Measurements from ENCODE around the gene SIGLEC6.

Gene SIGLEC6

DNA sequence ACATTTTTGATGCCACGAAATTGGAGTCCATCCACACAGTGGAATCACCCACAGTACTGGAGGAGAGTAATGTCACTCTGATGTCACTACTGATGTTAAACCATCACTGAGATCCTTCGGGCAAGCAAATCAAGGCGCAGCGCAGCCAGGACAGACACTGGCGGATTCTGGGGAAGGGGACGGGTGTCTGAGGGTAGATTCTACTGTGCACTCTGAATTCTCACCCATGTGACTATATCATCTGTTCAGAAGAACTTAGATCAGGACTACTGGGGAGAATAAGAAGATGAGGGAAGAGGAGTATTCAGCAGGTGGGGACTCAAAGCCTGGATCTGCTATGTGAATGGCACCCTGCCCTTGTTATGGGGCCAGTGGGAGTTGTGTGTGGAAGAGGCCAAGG lies 12.6 kb upstream of the SIGLEC6 start:
- Histone ChIP-seq H3K23ac (ENCODE audit: low read length) (no peak overlapping the region), H3K4me1 (ENCODE audit: control insufficient read depth in 1 of 2, insufficient read depth in 2 of 2, low read length in 2 of 2) (peaks cover 13 to 14% of the 10 kb centered on the region in 2 experiments), H3K36me3 (ENCODE audit: control insufficient read depth in 1 of 2, insufficient read depth in 2 of 2, low read length in 2 of 2) (no peaks in the 10 kb centered on the region), H3K27me3 (ENCODE audit: insufficient read depth, low read length) (no peaks in the 10 kb centered on the region), H3K4ac (ENCODE audit: low read depth, low read length) (no peak overlapping the region), H3K9me3 (ENCODE audit: insufficient read depth, low read depth, low read length) (peaks cover 44% of the 10 kb centered on the region), H2AK5ac (ENCODE audit: low read length) (no peak overlapping the region), H3K4me2 (ENCODE audit: low read length) (no peak overlapping the region), H2BK5ac (ENCODE audit: low read depth, low read length, poor library complexity) (no peak overlapping the region), H3K79me2 (ENCODE audit: control insufficient read depth, insufficient read depth, low read length, poor library complexity) (no peaks in the 10 kb centered on the region), H3K9ac (ENCODE audit: low read length) (no peak overlapping the region), H3K79me1 (ENCODE audit: low read length) (peaks cover 20% of the 10 kb centered on the region), H3K4me3 (ENCODE audit: low read depth, low read length) (no peak overlapping the region), H4K8ac (ENCODE audit: low read depth, low read length) (no peak overlapping the region), H2BK12ac (ENCODE audit: low read length) (peak overlapping the region; percentile 2), H3K18ac (ENCODE audit: low read length) (no peak overlapping the region), H2AFZ (ENCODE audit: insufficient read depth, low read length, poor library complexity) (no peak overlapping the region), H3K14ac (ENCODE audit: low read length) (no peak overlapping the region), H3K27ac (ENCODE audit: low read depth, low read length) (no peak overlapping the region), H4K12ac (ENCODE audit: low read depth, low read length) (no peak overlapping the region), H2BK120ac (ENCODE audit: insufficient read depth, low read length, poor library complexity) (no peak overlapping the region), H4K91ac (ENCODE audit: low read depth, low read length) (no peak overlapping the region)
- WGBS (ENCODE audit: extremely low coverage, insufficient coverage, insufficient read length) = no CpG with 5 or more reads among the region's 6 CpGs
- no peak for DNase-seq

DNA sequence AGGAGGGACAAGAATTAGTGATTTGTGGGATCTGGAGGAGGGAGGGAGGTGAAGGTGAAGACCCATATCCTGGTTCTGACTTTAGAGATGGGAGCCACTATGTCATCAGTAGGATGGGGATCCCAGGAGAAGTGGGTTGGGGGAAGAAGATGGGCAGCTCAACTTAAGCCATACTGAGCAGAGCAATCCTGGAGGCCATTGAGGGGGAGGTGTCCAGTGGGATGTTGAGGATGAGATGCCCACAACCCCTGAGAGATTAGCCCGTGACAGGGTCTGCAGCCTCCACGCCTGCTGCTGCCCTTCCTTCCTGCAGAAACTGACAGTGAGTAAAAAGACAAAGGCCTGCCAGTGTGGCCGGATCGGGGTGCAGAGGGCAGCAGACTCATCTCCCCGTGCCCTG lies 11.2 kb upstream of the SIGLEC6 start:
- Histone ChIP-seq H3K27ac (ENCODE audit: low read depth, low read length) (no peak overlapping the region), H3K4ac (ENCODE audit: low read depth, low read length) (no peak overlapping the region), H2AFZ (ENCODE audit: insufficient read depth, low read length, poor library complexity) (no peak overlapping the region), H3K9me3 (ENCODE audit: insufficient read depth, low read depth, low read length) (peaks cover 47% of the 10 kb centered on the region), H2AK5ac (ENCODE audit: low read length) (no peak overlapping the region), H3K27me3 (ENCODE audit: insufficient read depth, low read length) (no peaks in the 10 kb centered on the region), H3K36me3 (ENCODE audit: control insufficient read depth in 1 of 2, insufficient read depth in 2 of 2, low read length in 2 of 2) (no peaks in the 10 kb centered on the region), H3K4me1 (ENCODE audit: control insufficient read depth in 1 of 2, insufficient read depth in 2 of 2, low read length in 2 of 2) (peaks cover 13 to 14% of the 10 kb centered on the region in 2 experiments), H3K18ac (ENCODE audit: low read length) (no peak overlapping the region), H4K12ac (ENCODE audit: low read depth, low read length) (no peak overlapping the region), H3K23ac (ENCODE audit: low read length) (no peak overlapping the region), H4K91ac (ENCODE audit: low read depth, low read length) (peak overlapping the region; percentile 59), H3K4me2 (ENCODE audit: low read length) (no peak overlapping the region), H3K79me1 (ENCODE audit: low read length) (peaks cover 17% of the 10 kb centered on the region), H4K8ac (ENCODE audit: low read depth, low read length) (no peak overlapping the region), H3K4me3 (ENCODE audit: low read depth, low read length) (no peak overlapping the region), H3K9ac (ENCODE audit: low read length) (no peak overlapping the region), H3K79me2 (ENCODE audit: control insufficient read depth, insufficient read depth, low read length, poor library complexity) (no peaks in the 10 kb centered on the region), H2BK5ac (ENCODE audit: low read depth, low read length, poor library complexity) (no peak overlapping the region), H3K14ac (ENCODE audit: low read length) (peak overlapping the region; percentile 7), H2BK120ac (ENCODE audit: insufficient read depth, low read length, poor library complexity) (peak overlapping the region; percentile 46), H2BK12ac (ENCODE audit: low read length) (peak overlapping the region; percentile 64)
- no peak for DNase-seq
- WGBS (ENCODE audit: extremely low coverage, insufficient coverage, insufficient read length) = no CpG with 5 or more reads among the region's 5 CpGs

DNA sequence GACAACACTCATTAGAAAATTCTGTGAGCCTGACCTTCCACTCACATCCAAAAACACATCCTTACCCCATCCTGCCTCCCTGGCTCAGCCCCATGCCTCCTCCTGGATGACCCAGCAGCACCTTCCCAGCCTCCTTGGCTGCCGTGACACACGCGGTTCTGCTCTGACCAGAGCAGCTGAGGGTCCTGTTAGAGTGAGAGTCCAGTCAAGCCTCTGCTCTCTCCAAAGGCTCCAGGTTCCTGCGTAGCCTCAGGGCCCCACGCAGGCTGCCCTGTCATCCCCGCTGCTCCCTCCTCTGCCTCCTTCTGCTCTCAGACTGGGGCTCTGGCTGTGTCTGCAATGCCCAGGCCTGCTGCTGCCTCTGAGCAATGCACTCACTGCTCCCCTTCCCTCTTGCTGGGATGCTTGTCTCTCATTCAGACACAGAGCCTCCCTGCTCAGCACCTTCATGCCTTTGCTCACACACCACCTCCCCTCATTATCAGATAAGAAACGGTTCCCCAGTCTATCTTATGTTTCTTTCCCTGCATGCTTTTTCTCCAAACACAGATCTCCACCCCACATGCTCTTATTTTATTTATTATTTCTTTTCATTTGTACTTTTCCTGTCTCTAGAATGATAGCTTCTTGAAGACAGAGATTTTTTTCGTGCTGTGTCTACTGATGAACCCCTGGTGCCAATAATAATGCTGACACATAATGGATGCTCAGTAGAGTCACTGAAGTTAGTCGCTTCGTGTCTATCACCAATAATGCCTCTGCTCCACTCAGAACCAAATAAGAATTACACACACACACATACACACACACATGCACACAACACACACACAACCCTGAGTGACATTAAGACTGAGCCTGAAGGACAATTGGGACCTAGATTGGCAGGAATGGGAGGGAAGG lies 10.2 kb upstream of the SIGLEC6 start:
- Histone ChIP-seq H2AFZ (ENCODE audit: insufficient read depth, low read length, poor library complexity) (no peak overlapping the region), H4K91ac (ENCODE audit: low read depth, low read length) (peak overlapping the region; percentile 62), H3K23ac (ENCODE audit: low read length) (no peak overlapping the region), H2AK5ac (ENCODE audit: low read length) (no peak overlapping the region), H3K4me2 (ENCODE audit: low read length) (no peak overlapping the region), H2BK120ac (ENCODE audit: insufficient read depth, low read length, poor library complexity) (peak overlapping the region; percentile 29), H2BK5ac (ENCODE audit: low read depth, low read length, poor library complexity) (peak overlapping the region; percentile 35), H3K14ac (ENCODE audit: low read length) (peak overlapping the region; percentile 16), H3K9me3 (ENCODE audit: insufficient read depth, low read depth, low read length) (peaks cover 43% of the 10 kb centered on the region), H3K27ac (ENCODE audit: low read depth, low read length) (peak overlapping the region; percentile 40), H3K36me3 (ENCODE audit: control insufficient read depth in 1 of 2, insufficient read depth in 2 of 2, low read length in 2 of 2) (no peaks in the 10 kb centered on the region), H3K18ac (ENCODE audit: low read length) (peak overlapping the region; percentile 31), H4K8ac (ENCODE audit: low read depth, low read length) (peak overlapping the region; percentile 3), H3K4me1 (ENCODE audit: control insufficient read depth in 1 of 2, insufficient read depth in 2 of 2, low read length in 2 of 2) (peaks cover 8 to 9% of the 10 kb centered on the region in 2 experiments), H3K4ac (ENCODE audit: low read depth, low read length) (no peak overlapping the region), H3K79me1 (ENCODE audit: low read length) (peaks cover 13% of the 10 kb centered on the region), H4K12ac (ENCODE audit: low read depth, low read length) (no peak overlapping the region), H3K27me3 (ENCODE audit: insufficient read depth, low read length) (no peaks in the 10 kb centered on the region), H2BK12ac (ENCODE audit: low read length) (peak overlapping the region; percentile 13), H3K4me3 (ENCODE audit: low read depth, low read length) (no peak overlapping the region), H3K9ac (ENCODE audit: low read length) (no peak overlapping the region), H3K79me2 (ENCODE audit: control insufficient read depth, insufficient read depth, low read length, poor library complexity) (no peaks in the 10 kb centered on the region)
- no CpG with 5 or more reads among the region's 10 CpGs for WGBS (ENCODE audit: extremely low coverage, insufficient coverage, insufficient read length)
- no peak for DNase-seq

- Histone ChIP-seq H4K12ac (ENCODE audit: low read depth, low read length) (no peak overlapping the region), H3K4me2 (ENCODE audit: low read length) (no peak overlapping the region), H3K23ac (ENCODE audit: low read length) (no peak overlapping the region), H3K18ac (ENCODE audit: low read length) (no peak overlapping the region), H3K14ac (ENCODE audit: low read length) (no peak overlapping the region), H3K9ac (ENCODE audit: low read length) (no peak overlapping the region), H3K36me3 (ENCODE audit: control insufficient read depth in 1 of 2, insufficient read depth in 2 of 2, low read length in 2 of 2) (no peaks in the 10 kb centered on the region), H3K79me1 (ENCODE audit: low read length) (peaks cover 8% of the 10 kb centered on the region), H2AFZ (ENCODE audit: insufficient read depth, low read length, poor library complexity) (no peak overlapping the region), H2BK12ac (ENCODE audit: low read length) (no peak overlapping the region), H3K4ac (ENCODE audit: low read depth, low read length) (no peak overlapping the region), H4K91ac (ENCODE audit: low read depth, low read length) (no peak overlapping the region), H3K27ac (ENCODE audit: low read depth, low read length) (no peak overlapping the region), H3K79me2 (ENCODE audit: control insufficient read depth, insufficient read depth, low read length, poor library complexity) (no peaks in the 10 kb centered on the region), H2BK5ac (ENCODE audit: low read depth, low read length, poor library complexity) (no peak overlapping the region), H4K8ac (ENCODE audit: low read depth, low read length) (no peak overlapping the region), H3K9me3 (ENCODE audit: insufficient read depth, low read depth, low read length) (peaks cover 34% of the 10 kb centered on the region), H3K27me3 (ENCODE audit: insufficient read depth, low read length) (no peaks in the 10 kb centered on the region), H3K4me1 (ENCODE audit: control insufficient read depth in 1 of 2, insufficient read depth in 2 of 2, low read length in 2 of 2) (peaks cover 4 to 6% of the 10 kb centered on the region in 2 experiments), H3K4me3 (ENCODE audit: low read depth, low read length) (no peak overlapping the region), H2BK120ac (ENCODE audit: insufficient read depth, low read length, poor library complexity) (no peak overlapping the region), H2AK5ac (ENCODE audit: low read length) (no peak overlapping the region)
- DNase-seq = no peak
- no CpG with 5 or more reads among the region's 4 CpGs for WGBS (ENCODE audit: extremely low coverage, insufficient coverage, insufficient read length)
Measured at GRCh38 chr19:51539821-51540366, 8.4 kb upstream of the SIGLEC6 start.

Measured in trophoblast cell (in vitro differentiated cells and primary cell).